Uterus (tissue), 2 donors: ENCODE measurements around the gene KCNK3.

Experiments
- POLR2A ChIP-seq, 2 donors: fragments of 450-650 bp; IDR thresholded peaks; one replicate each; pipeline ENCODE4 v1.6.1; 2016; ENCODE audit warnings: antibody characterized with exemption in 2 of 2, mild to moderate bottlenecking in 1 of 2, moderate library complexity in 1 of 2
- TF ChIP-seq, protein P1 (sequence below), 4 experiments: fragments of 200-600 bp in 2 of 4; fragments of 450-650 bp in 2 of 4; sonication (generic) in 2 of 4; IDR thresholded peaks; one replicate each; pipeline ENCODE4 v1.5.1; 2016 to 2019; ENCODE audit warnings: antibody characterized with exemption in 4 of 4, mild to moderate bottlenecking in 2 of 4, moderate library complexity in 1 of 4

DNA sequence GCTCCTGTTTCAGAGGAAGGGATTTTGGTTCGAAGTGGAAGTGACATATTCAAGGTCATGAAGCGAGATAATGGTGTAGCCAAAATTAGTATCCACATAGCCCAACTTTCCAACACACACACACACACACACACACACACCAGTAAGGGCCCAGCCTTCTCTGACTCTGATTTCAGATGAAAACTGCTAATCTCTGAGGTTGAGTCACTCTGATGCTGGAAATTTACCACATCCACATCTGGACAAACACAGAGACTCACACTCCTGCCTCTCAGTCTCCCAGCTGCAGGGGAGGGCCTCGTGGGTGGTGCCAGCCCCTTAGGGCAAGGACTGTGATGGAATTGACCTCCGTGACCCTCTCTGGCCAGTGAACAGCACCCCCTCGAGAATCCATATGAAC is 42.6 kb downstream of the KCNK3 start:
- TF ChIP-seq, protein P1, sequence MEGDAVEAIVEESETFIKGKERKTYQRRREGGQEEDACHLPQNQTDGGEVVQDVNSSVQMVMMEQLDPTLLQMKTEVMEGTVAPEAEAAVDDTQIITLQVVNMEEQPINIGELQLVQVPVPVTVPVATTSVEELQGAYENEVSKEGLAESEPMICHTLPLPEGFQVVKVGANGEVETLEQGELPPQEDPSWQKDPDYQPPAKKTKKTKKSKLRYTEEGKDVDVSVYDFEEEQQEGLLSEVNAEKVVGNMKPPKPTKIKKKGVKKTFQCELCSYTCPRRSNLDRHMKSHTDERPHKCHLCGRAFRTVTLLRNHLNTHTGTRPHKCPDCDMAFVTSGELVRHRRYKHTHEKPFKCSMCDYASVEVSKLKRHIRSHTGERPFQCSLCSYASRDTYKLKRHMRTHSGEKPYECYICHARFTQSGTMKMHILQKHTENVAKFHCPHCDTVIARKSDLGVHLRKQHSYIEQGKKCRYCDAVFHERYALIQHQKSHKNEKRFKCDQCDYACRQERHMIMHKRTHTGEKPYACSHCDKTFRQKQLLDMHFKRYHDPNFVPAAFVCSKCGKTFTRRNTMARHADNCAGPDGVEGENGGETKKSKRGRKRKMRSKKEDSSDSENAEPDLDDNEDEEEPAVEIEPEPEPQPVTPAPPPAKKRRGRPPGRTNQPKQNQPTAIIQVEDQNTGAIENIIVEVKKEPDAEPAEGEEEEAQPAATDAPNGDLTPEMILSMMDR (IDR thresholded peaks at IDR 0.05) = no peak
- TF ChIP-seq POLR2A (IDR thresholded peaks at IDR 0.05) = no peak
